Measurements from ENCODE around the gene ADRA1B. TPM values are rescaled to one million over a fixed set of nuclear protein-coding genes. Genes with fewer than 3 reads are reported as not detected.

Gene ADRA1B
- total and polyA plus RNA-seq, 2 donors from 2014 or later = 1.6 to 2.3 TPM

DNA sequence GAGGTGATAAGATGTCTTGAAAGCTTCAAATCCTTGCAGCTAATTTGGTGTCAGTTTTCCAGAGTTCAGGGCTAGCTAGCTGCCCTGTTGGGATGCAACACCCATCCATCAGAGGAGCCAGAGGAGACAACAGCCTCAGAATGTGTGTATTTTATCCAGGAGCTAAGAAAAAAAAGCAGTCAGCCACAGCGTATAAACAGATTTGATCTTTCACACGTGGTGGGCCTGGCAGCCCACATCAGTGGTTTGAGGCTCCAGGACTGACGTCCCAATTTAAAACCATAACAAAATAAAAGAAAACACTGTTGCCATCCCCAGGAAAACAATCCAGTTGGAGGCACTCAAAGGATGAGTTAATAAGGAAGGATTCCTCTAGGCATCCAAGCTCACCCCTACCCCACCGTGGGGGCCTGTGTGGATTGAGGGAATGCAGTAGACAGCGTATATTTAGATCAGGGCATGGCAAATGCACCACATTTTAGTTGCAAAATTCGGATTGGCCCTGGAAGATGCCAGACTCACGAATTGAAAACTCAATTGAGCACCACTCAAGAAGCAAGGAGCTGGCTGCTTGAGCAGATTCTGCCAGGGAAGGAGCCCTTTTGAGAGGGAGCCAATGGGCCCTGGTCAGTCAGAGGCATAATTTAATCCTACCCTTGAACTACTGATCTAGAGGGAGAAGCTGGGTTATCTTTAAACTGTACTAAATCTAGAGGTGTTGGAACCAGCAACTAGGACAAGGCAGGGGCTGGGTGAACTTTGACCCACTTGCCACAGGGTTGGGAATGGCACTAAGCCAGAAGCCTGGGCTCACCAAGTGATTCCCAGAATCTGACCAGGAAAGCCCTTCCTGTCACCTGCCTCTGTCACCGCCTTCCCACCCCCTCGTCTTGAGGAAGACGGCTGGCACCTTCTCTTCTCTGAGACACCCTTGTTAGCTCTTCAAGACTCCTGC is 17.5 kb downstream of the ADRA1B start:
- H3K4me3 ChIP-seq (ENCODE audit: low read length in 3 of 3) = no peak overlapping the region

DNA sequence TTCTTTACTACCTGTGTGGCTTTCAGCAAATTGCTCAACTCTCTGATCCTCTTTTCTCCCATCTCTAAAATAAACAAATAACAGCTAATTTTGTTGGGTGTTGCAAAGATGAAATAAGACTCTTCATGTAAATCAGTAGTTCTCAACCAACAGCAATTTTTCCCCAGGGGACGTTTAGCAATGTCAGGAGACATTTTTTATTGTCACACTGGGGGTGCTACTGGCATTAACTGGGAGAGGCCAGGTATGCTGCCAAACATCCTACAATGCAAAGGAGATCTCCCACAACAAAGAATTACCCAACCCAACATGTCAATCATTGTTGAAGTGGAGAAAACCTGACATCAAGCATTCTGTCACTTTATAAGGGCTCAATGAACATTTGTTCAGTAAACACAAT is 19.7 kb downstream of the ADRA1B start:
- H3K9ac ChIP-seq (ENCODE audit: low read length in 3 of 3) = no peak overlapping the region
- intact Hi-C loops (cut with DNase I) = no loop called here
- H3K27me3 ChIP-seq (ENCODE audit: control insufficient read depth, insufficient read depth, low read length) = no peaks in the 10 kb centered on the region
- TF ChIP-seq, protein P1, sequence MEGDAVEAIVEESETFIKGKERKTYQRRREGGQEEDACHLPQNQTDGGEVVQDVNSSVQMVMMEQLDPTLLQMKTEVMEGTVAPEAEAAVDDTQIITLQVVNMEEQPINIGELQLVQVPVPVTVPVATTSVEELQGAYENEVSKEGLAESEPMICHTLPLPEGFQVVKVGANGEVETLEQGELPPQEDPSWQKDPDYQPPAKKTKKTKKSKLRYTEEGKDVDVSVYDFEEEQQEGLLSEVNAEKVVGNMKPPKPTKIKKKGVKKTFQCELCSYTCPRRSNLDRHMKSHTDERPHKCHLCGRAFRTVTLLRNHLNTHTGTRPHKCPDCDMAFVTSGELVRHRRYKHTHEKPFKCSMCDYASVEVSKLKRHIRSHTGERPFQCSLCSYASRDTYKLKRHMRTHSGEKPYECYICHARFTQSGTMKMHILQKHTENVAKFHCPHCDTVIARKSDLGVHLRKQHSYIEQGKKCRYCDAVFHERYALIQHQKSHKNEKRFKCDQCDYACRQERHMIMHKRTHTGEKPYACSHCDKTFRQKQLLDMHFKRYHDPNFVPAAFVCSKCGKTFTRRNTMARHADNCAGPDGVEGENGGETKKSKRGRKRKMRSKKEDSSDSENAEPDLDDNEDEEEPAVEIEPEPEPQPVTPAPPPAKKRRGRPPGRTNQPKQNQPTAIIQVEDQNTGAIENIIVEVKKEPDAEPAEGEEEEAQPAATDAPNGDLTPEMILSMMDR (IDR thresholded peaks at IDR 0.05; ENCODE audit: borderline replicate concordance, extremely low read depth, insufficient read depth) = no peak
- no peaks in the 10 kb centered on the region for H3K9me3 ChIP-seq (ENCODE audit: control insufficient read depth in 2 of 3, insufficient read depth in 1 of 3, low read length in 3 of 3)
- H3K27ac ChIP-seq (ENCODE audit: low read depth in 2 of 2, low read length in 2 of 2) = no peak overlapping the region
- H3K36me3 ChIP-seq (ENCODE audit: control insufficient read depth in 2 of 3, insufficient read depth in 3 of 3, low read length in 3 of 3) = no peaks in the 10 kb centered on the region
- H3K4me3 ChIP-seq (ENCODE audit: low read length in 3 of 3) = no peak overlapping the region
- no peak for DNase-seq
- H3K4me1 ChIP-seq (ENCODE audit: control insufficient read depth in 2 of 3, insufficient read depth in 2 of 3, low read depth in 1 of 3, low read length in 3 of 3) = no peaks in the 10 kb centered on the region
- FAIRE-seq = no peak

More for the DNA sequence above, 17.5 kb downstream of the ADRA1B start:
- intact Hi-C loops (cut with DNase I) = no loop called here
- no peak overlapping the region for H3K9ac ChIP-seq (ENCODE audit: low read length in 3 of 3)
- no peaks in the 10 kb centered on the region for H3K9me3 ChIP-seq (ENCODE audit: control insufficient read depth in 2 of 3, insufficient read depth in 1 of 3, low read length in 3 of 3)
- TF ChIP-seq, protein P1 (IDR thresholded peaks at IDR 0.05; ENCODE audit: borderline replicate concordance, extremely low read depth, insufficient read depth) = no peak
- no peak overlapping the region for H3K27ac ChIP-seq (ENCODE audit: low read depth in 2 of 2, low read length in 2 of 2)
- no peak for FAIRE-seq
- H3K27me3 ChIP-seq (ENCODE audit: control insufficient read depth, insufficient read depth, low read length) = no peaks in the 10 kb centered on the region
- no peaks in the 10 kb centered on the region for H3K36me3 ChIP-seq (ENCODE audit: control insufficient read depth in 2 of 3, insufficient read depth in 3 of 3, low read length in 3 of 3)
- DNase-seq = peak in 2 of 5 donors; percentile 28 to 48
- no peaks in the 10 kb centered on the region for H3K4me1 ChIP-seq (ENCODE audit: control insufficient read depth in 2 of 3, insufficient read depth in 2 of 3, low read depth in 1 of 3, low read length in 3 of 3)

DNA sequence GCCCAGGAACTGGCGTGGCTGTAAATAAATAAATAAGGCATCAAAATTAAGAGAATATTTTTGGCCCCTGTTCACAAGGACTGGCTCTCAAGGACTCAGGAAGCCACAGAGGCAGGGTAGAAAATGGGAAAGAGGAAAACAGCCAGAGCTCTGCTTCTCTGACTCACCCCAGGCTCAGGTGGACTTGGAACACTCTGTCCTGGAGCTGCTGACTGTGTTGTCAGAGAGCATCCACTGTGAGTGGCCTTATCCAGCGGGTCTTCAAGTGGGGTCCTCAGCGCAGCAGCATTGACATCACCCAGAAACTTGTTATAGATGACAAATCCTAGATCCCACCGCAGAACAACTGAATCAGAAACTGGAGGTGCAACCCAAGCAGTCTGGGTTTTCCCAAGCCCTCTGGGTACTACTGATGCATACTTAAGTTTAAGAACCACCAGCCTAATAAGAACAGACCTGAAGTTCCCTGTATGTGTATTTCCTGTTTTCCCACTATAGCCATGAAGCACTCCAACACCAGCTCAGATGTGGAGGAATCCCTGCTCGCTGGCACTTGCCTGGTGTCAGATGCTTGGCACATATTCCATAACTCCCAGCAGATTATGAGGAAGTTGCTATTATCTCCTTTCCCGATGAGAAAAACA is 20.5 kb downstream of the ADRA1B start:
- no peak for FAIRE-seq
- Histone ChIP-seq H3K27ac (ENCODE audit: low read depth in 2 of 2, low read length in 2 of 2) (no peak overlapping the region), H3K9ac (ENCODE audit: low read length in 3 of 3) (no peak overlapping the region), H3K27me3 (ENCODE audit: control insufficient read depth, insufficient read depth, low read length) (no peaks in the 10 kb centered on the region), H3K4me3 (ENCODE audit: low read length in 3 of 3) (no peak overlapping the region), H3K4me1 (ENCODE audit: control insufficient read depth in 2 of 3, insufficient read depth in 2 of 3, low read depth in 1 of 3, low read length in 3 of 3) (no peaks in the 10 kb centered on the region), H3K9me3 (ENCODE audit: control insufficient read depth in 2 of 3, insufficient read depth in 1 of 3, low read length in 3 of 3) (no peaks in the 10 kb centered on the region), H3K36me3 (ENCODE audit: control insufficient read depth in 2 of 3, insufficient read depth in 3 of 3, low read length in 3 of 3) (no peaks in the 10 kb centered on the region)
- intact Hi-C loops (cut with DNase I) = no loop called here
- TF ChIP-seq, protein P1 (IDR thresholded peaks at IDR 0.05; ENCODE audit: borderline replicate concordance, extremely low read depth, insufficient read depth) = no peak
- no peak for DNase-seq
